Breast epithelium (tissue), 3 donors: ENCODE measurements around the gene ITPRIPL2.

Experiments
- POLR2AphosphoS5 ChIP-seq, 3 donors: sonication (generic); formaldehyde crosslinking; IDR thresholded peaks; one replicate each; pipeline ENCODE4 v1.6.1; 2017; ENCODE audit warnings: antibody characterized with exemption in 3 of 3
- TF ChIP-seq, protein P1 (sequence below), 3 donors: fragments of 450-650 bp; IDR thresholded peaks; one replicate each; pipeline ENCODE4 v1.5.1; 2016 to 2017; ENCODE audit warnings: antibody characterized with exemption in 3 of 3, mild to moderate bottlenecking in 3 of 3, moderate library complexity in 3 of 3

DNA sequence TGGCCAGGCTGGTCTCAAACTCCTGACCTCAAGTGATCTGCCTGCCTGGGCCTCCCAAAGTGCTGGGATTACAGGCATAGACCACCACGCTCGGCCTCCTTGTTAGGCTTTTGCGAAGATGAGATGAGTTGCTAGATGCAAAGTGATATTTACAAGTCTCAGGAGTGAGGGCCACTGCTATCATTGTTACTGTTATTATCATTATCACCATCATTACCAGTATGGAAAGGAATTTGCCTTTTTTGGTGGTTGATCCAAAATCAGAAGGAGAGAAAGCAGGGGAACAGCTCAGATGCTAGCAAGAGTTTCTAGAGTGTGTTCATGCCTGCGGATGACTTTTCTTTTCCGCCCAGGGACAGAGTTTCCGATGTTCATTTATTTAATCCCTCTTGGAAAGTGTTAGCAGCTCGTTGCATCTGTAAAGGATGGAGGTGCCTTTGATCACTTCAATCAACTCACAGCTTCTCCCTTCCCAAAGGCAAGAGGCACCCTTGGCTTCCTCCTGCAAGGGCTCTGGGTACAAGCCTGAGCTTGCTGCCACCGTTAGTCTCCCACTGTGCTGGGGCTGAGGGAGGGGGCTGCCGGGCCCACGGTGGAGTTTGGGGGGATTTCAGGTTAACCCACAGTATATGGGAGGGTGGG lies 21.6 kb downstream of the ITPRIPL2 start:
- TF ChIP-seq, protein P1, sequence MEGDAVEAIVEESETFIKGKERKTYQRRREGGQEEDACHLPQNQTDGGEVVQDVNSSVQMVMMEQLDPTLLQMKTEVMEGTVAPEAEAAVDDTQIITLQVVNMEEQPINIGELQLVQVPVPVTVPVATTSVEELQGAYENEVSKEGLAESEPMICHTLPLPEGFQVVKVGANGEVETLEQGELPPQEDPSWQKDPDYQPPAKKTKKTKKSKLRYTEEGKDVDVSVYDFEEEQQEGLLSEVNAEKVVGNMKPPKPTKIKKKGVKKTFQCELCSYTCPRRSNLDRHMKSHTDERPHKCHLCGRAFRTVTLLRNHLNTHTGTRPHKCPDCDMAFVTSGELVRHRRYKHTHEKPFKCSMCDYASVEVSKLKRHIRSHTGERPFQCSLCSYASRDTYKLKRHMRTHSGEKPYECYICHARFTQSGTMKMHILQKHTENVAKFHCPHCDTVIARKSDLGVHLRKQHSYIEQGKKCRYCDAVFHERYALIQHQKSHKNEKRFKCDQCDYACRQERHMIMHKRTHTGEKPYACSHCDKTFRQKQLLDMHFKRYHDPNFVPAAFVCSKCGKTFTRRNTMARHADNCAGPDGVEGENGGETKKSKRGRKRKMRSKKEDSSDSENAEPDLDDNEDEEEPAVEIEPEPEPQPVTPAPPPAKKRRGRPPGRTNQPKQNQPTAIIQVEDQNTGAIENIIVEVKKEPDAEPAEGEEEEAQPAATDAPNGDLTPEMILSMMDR (IDR thresholded peaks at IDR 0.05), result no peak
- TF ChIP-seq POLR2AphosphoS5 (IDR thresholded peaks at IDR 0.05), result no peak
